Naive thymus-derived CD4-positive, alpha-beta T cell (primary cell): ENCODE measurements around the gene HDHD3. TPM values are rescaled to one million over a fixed set of nuclear protein-coding genes. Genes with fewer than 3 reads are reported as not detected.
A peak's percentile ranks its signal among the peaks of the same experiment; 100 is the strongest.

ENCODE experiments used
- ATAC-seq: fragments of 150-1000 bp; cut with Tn5 transposase; 2 replicates; pipeline ENCODE4 v1.10.0; 2021; ENCODE audit warnings: mild to moderate bottlenecking, moderate library complexity
- CTCF ChIA-PET: fragments of 350-600 bp; sonication (Branson Sonifier 250); formaldehyde crosslinking; loops from one replicate; lab custom pipeline; 2021; ENCODE audit warnings: antibody characterized with exemption; lab: Charles Lee
- POLR2A ChIA-PET: fragments of 350-600 bp; sonication (Branson Sonifier 250); formaldehyde crosslinking; loops from one replicate; lab custom pipeline; 2021; ENCODE audit warnings: antibody characterized with exemption, inconsistent platforms; lab: Charles Lee
- DNase-seq, 9 donors: peaks; one replicate each; pipeline versions ENCODE4 v3.0.0 to v3.0.0-alpha.2; 2020 to 2022; ENCODE audit warnings: mixed read lengths in 1 of 9
- H3K27ac ChIP-seq: one replicate; pipeline ENCODE4 v1.7.0; 2013; ENCODE audit warnings: mild to moderate bottlenecking, low read depth, low read length, moderate library complexity
- H3K27me3 ChIP-seq, 2 donors: one replicate each; pipeline ENCODE4 v1.7.0; 2013; ENCODE audit warnings: low read length in 2 of 2, mild to moderate bottlenecking in 2 of 2, moderate library complexity in 2 of 2; ENCODE audit not compliant: control insufficient read depth in 2 of 2, insufficient read depth in 2 of 2
- H3K36me3 ChIP-seq, 3 experiments: 1 replicate in 2 of 3; 2 replicates in 1 of 3; pipeline ENCODE4 v1.7.0; 2013; ENCODE audit warnings: low read length in 3 of 3, mild to moderate bottlenecking in 3 of 3, moderate library complexity in 1 of 3; ENCODE audit not compliant: insufficient read depth in 3 of 3, control insufficient read depth in 2 of 3
- H3K4me1 ChIP-seq, 2 donors: one replicate each; pipeline ENCODE4 v1.7.0; 2013; ENCODE audit warnings: low read length in 2 of 2, mild to moderate bottlenecking in 2 of 2, moderate library complexity in 1 of 2; ENCODE audit not compliant: control insufficient read depth in 2 of 2, insufficient read depth in 2 of 2
- H3K4me3 ChIP-seq: 2 replicates; pipeline ENCODE4 v1.7.0; 2013; ENCODE audit warnings: mild to moderate bottlenecking, low read length
- H3K9me3 ChIP-seq, 3 experiments: 1 replicate in 2 of 3; 2 replicates in 1 of 3; pipeline ENCODE4 v1.7.0; 2013; ENCODE audit warnings: low read length in 3 of 3; ENCODE audit not compliant: control insufficient read depth in 2 of 3
- H3K27ac Mint-ChIP-seq, 9 donors: one replicate each; pipeline ENCODE4 v1.8.0; 2020 to 2022; ENCODE audit warnings: mixed read lengths in 9 of 9, mild to moderate bottlenecking in 8 of 9, moderate library complexity in 5 of 9, inconsistent platforms in 2 of 9
- H3K27me3 Mint-ChIP-seq, 5 donors: one replicate each; pipeline ENCODE4 v1.8.0; 2021 to 2022; ENCODE audit warnings: mixed read lengths in 5 of 5, mild to moderate bottlenecking in 1 of 5
- H3K36me3 Mint-ChIP-seq, 5 donors: one replicate each; pipeline ENCODE4 v1.8.0; 2020 to 2022; ENCODE audit warnings: mixed read lengths in 5 of 5, mild to moderate bottlenecking in 3 of 5, inconsistent platforms in 1 of 5
- H3K4me1 Mint-ChIP-seq, 7 donors: one replicate each; pipeline ENCODE4 v1.8.0; 2020 to 2022; ENCODE audit warnings: mixed read lengths in 7 of 7, mild to moderate bottlenecking in 3 of 7, inconsistent platforms in 1 of 7
- H3K4me3 Mint-ChIP-seq, 10 donors: one replicate each; pipeline ENCODE4 v1.8.0; 2020 to 2022; ENCODE audit warnings: mild to moderate bottlenecking in 10 of 10, mixed read lengths in 10 of 10, moderate library complexity in 6 of 10, inconsistent platforms in 2 of 10
- H3K9me3 Mint-ChIP-seq, 11 donors: one replicate each; pipeline ENCODE4 v1.8.0; 2020 to 2022; ENCODE audit warnings: mixed read lengths in 11 of 11, mild to moderate bottlenecking in 4 of 11, inconsistent platforms in 1 of 11, moderate library complexity in 1 of 11
- intact Hi-C, 2 donors: fragments of 100-400 bp; cut with micrococcal nuclease; formaldehyde crosslinking; loops; one replicate each; pipeline ENCODE4 v1.15.1; 2023
- polyA plus RNA-seq, 2 donors: library from polyadenylated mRNA; unstranded; fragments of 300-500 nt; fragmentation: Illumina TruSeq; gene quantifications; one replicate each; pipeline ENCODE4 v1.2.3, GENCODE V29; 2021
- total RNA-seq, 6 experiments: library from RNA in 5 of 6; stranded (reverse) in 5 of 6; gene quantifications; 1 replicate in 5 of 6; 2 replicates in 1 of 6; pipeline ENCODE4 v1.2.3 and lab custom pipeline; 2021 to 2026

The HDHD3 gene
- total and polyA plus RNA-seq, 7 experiments from 2014 or later, result 11.3 to 52.8 (median 26.4) TPM

DNA sequence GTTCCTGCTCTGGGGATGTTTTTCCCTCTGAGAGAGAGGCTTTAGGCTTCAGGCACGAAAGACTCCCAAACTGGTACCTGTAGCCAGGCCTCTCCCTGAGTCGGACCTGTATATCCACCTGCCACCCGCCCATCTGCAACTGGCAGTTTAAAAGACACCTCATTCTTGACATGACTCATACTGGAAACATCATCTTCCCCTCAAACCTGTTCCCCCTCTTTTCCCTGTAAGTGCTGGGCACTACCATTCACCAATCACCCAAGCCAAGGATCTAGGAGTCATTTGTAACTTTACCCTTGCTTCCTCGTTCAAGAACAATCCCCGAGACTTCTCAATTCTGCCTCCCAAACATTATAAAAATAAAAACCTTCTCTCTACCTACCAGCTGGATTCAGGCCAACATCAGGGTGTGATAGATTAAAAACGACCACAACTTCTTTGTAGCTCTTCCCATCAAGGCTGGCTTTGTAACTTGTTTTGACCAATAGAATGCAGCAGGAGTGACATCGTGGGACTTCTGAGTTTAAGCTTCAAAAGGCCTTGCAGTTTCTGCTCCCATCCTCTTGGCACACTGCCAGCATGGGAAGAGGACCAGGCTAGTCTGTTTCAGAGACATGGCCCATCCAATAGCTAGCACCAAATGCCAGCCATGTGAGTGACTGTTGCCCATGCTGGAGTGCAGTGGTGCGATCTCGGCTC, 34.9 kb downstream of the HDHD3 start:
- Mint-ChIP-seq H3K27me3 (peaks cover 0 to 7% (median 0%) of the 10 kb centered on the region in 5 donors), H3K27ac (peak overlapping the region in 8 of 9 donors; percentile 39 to 78 (median 64)), H3K9me3 (no peaks in the 10 kb centered on the region), H3K36me3 (peaks cover 0 to 3% (median 0%) of the 10 kb centered on the region in 5 donors), H3K4me1 (peaks cover 12 to 49% (median 30%) of the 10 kb centered on the region in 7 donors), H3K4me3 (peak overlapping the region in 9 of 10 donors; percentile 2 to 91 (median 60))
- DNase-seq, result peak in 2 of 9 donors; percentile 11 to 16
- Histone ChIP-seq H3K4me3 (no peak overlapping the region), H3K27ac (no peak overlapping the region), H3K4me1 (peaks cover 4 to 20% of the 10 kb centered on the region in 2 donors), H3K36me3 (peaks cover 0 to 4% (median 0%) of the 10 kb centered on the region in 3 experiments), H3K9me3 (no peaks in the 10 kb centered on the region), H3K27me3 (no peaks in the 10 kb centered on the region)
- ChIA-PET POLR2A (interaction anchor here (2.2 to 3.3 kb wide), 2 partner anchors 59 to 66 kb away, joined by 7 to 24 read pairs; partner anchors contain the start of genes ALAD, CDC26 and PRPF4), CTCF (interaction anchor here (0.5 kb wide), 1 partner anchor 24 kb away, joined by 4 read pairs; no protein-coding TSS in a partner anchor)
- ATAC-seq, result no peak
- intact Hi-C loops, result loop anchor here (2.0 to 5.0 kb wide), 3 partner anchors 69 to 1711 kb away; partner anchors contain the start of genes C9orf43 (in 1 of the 2), DNAJC25 (in 1 of the 2), FKBP15 (in 1 of the 2) and POLE3 (in 1 of the 2)

- Mint-ChIP-seq H3K9me3 (no peaks in the 10 kb centered on the region), H3K27me3 (peaks cover 0 to 7% (median 0%) of the 10 kb centered on the region in 5 donors), H3K36me3 (peaks cover 0 to 3% (median 0%) of the 10 kb centered on the region in 5 donors), H3K4me1 (peaks cover 12 to 54% (median 30%) of the 10 kb centered on the region in 7 donors), H3K27ac (peak within 1 kb of the TSS; percentile 2 to 85 (median 62)), H3K4me3 (peak within 1 kb of the TSS; percentile 72 to 91 (median 88))
- peak within 1 kb of the TSS; percentile 86 for H3K4me3 ChIP-seq
- peak within 1 kb of the TSS; percentile 62 for H3K27ac ChIP-seq
- H3K36me3 ChIP-seq, result peaks cover 0 to 4% (median 0%) of the 10 kb centered on the region in 3 experiments
- peak; percentile 52 to 85 (median 75) for DNase-seq
- ATAC-seq, result peak; percentile 98
- intact Hi-C loops, result loop anchor here (1.0 to 5.0 kb wide), 10 partner anchors 9 to 1709 kb away; partner anchors contain the start of genes ALAD (in 2 of the 2), C9orf43 (in 2 of the 2), CDC26 (in 2 of the 2) and FKBP15 (in 2 of the 2)
- CTCF ChIA-PET, result interaction anchor here (0.6 to 2.3 kb wide), 5 partner anchors 37 to 1174 kb away, joined by 4 to 7 read pairs (median 5); partner anchors contain the start of genes CDC26, KIAA1958, PRPF4 and RNF183
- peaks cover 4 to 20% of the 10 kb centered on the region in 2 donors for H3K4me1 ChIP-seq
- no peaks in the 10 kb centered on the region for H3K27me3 ChIP-seq
- POLR2A ChIA-PET, result interaction anchor here (0.7 to 3.3 kb wide), 8 partner anchors 9 to 70 kb away, joined by 3 to 24 read pairs (median 6); partner anchors contain the start of genes ALAD, BSPRY, C9orf43 and CDC26
- no peaks in the 10 kb centered on the region for H3K9me3 ChIP-seq
Measured at GRCh38 chr9:113340011-113340699, 36.6 kb downstream of the HDHD3 start, which contains the start of gene WDR31. TSS of gene WDR31 (minus strand) at chr9:113340275. CDS start at chr9:113332022, 8,253 bp downstream.

DNA sequence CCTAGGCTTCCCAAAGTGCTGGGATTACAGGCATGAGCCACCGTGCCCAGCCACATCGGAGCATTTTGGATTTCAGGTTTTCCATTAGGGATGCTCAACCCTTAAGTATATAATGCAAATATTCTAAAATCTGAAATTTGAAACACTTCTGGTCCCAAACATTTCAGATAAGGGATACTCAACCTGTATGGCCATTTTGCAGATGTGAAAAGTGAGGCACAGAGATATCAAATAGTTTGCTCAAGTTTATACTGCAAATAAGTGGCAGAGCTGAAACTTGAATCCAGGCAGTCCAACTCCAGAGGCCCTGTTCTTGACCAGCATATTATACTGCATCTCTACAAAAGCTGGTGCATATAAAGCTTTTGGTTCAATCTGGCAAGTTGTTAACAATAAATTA, 39.1 kb downstream of the HDHD3 start:
- ATAC-seq, result no peak
- Mint-ChIP-seq H3K4me1 (peaks cover 11 to 42% (median 28%) of the 10 kb centered on the region in 7 donors), H3K9me3 (no peaks in the 10 kb centered on the region), H3K36me3 (peaks cover 0 to 2% (median 0%) of the 10 kb centered on the region in 5 donors), H3K27me3 (peaks cover 0 to 7% (median 0%) of the 10 kb centered on the region in 5 donors), H3K4me3 (no peak overlapping the region), H3K27ac (no peak overlapping the region)
- Histone ChIP-seq H3K36me3 (peaks cover 0 to 4% (median 0%) of the 10 kb centered on the region in 3 experiments), H3K4me3 (no peak overlapping the region), H3K4me1 (peaks cover 4 to 20% of the 10 kb centered on the region in 2 donors), H3K27me3 (no peaks in the 10 kb centered on the region), H3K27ac (no peak overlapping the region), H3K9me3 (no peaks in the 10 kb centered on the region)
- intact Hi-C loops, result no loop called here
- CTCF ChIA-PET, result interaction anchor here (0.6 kb wide), 1 partner anchor 42 kb away, joined by 3 read pairs; no protein-coding TSS in a partner anchor
- POLR2A ChIA-PET, result interaction anchor here (1.5 kb wide), 1 partner anchor 73 kb away, joined by 3 read pairs; the partner anchor contains the start of genes C9orf43 and POLE3
- no peak for DNase-seq

DNA sequence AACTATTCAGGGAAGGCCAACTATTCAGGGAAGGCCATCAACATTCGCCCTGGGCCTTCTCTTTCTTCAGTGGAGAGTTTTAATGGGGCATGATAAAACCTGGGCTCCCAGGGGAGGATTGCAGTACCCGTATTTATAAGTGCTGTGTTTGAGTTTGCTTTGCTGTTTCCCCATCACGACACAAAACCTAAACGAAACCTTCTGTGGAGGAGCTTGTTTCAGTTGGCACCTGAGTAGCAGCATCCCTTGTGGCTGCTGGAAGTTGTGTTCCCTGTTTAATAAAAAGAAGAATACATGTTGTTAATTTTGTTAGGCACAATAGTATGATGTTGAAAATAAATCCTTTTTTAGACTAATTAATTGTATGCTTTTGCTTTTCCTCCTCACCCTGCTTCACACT, 45.0 kb downstream of the HDHD3 start:
- Mint-ChIP-seq H3K4me1 (peaks cover 0 to 11% (median 0%) of the 10 kb centered on the region in 7 donors), H3K27me3 (no peaks in the 10 kb centered on the region), H3K27ac (no peak overlapping the region), H3K9me3 (no peaks in the 10 kb centered on the region), H3K4me3 (no peak overlapping the region), H3K36me3 (no peaks in the 10 kb centered on the region)
- H3K27me3 ChIP-seq, result no peaks in the 10 kb centered on the region
- H3K4me3 ChIP-seq, result no peak overlapping the region
- ATAC-seq (no peak), DNase-seq (no peak)
- intact Hi-C loops, result no loop called here
- H3K27ac ChIP-seq, result no peak overlapping the region
- CTCF ChIA-PET, result no interaction called here
- H3K9me3 ChIP-seq, result no peaks in the 10 kb centered on the region
- no peaks in the 10 kb centered on the region for H3K4me1 ChIP-seq
- H3K36me3 ChIP-seq, result no peaks in the 10 kb centered on the region
- POLR2A ChIA-PET, result no interaction called here

DNA sequence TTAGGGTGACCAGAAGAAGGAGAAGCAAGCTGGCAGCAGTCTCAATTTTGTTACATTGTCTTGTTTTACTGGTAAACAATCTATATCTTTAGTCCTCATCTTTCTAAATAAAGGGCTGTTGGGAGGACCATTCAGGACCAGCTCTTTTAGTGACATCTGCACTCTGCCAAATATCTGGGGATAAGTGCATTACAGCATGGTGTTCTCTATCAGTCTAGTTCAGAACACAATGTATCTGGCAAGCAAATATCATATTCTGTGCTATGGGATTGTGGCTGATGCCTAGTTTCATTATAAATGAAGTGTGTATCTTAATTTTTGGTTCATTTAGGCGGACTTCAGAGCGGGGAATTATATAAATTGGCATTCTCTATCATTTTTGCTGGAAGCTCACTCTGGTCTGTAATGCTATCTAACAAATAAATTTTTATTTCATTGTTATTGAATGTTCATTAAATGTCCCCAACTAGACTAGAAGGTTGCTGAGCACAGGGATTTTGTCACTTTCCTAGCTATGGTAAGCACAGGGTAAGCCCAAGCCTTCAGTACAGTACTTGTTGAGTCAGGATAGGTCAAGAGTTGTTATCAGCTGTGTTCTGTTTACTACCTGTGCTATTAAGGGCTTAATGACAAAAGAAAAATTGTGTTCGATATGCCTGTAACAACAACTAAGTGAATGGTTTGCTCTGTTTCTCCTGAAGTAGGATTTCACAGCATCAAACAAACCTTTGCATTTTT, 48.6 kb downstream of the HDHD3 start:
- ATAC-seq (no peak), DNase-seq (no peak)
- no peak overlapping the region for H3K27ac ChIP-seq
- no peak overlapping the region for H3K27ac Mint-ChIP-seq
- CTCF ChIA-PET, result no interaction called here
- H3K9me3 Mint-ChIP-seq, result no peaks in the 10 kb centered on the region
- no peak overlapping the region for H3K4me3 Mint-ChIP-seq
- H3K36me3 Mint-ChIP-seq, result no peaks in the 10 kb centered on the region
- no peaks in the 10 kb centered on the region for H3K4me1 ChIP-seq
- POLR2A ChIA-PET, result interaction anchor here (0.8 kb wide), 1 partner anchor 12 kb away, joined by 3 read pairs; the partner anchor contains the start of gene WDR31
- intact Hi-C loops, result no loop called here
- H3K36me3 ChIP-seq, result no peaks in the 10 kb centered on the region
- H3K27me3 Mint-ChIP-seq, result no peaks in the 10 kb centered on the region
- H3K4me1 Mint-ChIP-seq, result no peaks in the 10 kb centered on the region
- H3K9me3 ChIP-seq, result no peaks in the 10 kb centered on the region
- no peaks in the 10 kb centered on the region for H3K27me3 ChIP-seq
- H3K4me3 ChIP-seq, result no peak overlapping the region
